Neuronal stem cell (in vitro differentiated cells): ENCODE results near the gene RNF7.
A peak's percentile ranks its signal among the peaks of the same experiment; 100 is the strongest.

Experiments
- DNase-seq: peaks from one replicate; pipeline ENCODE4 v3.0.0-alpha.2; 2013; ENCODE audit warnings: low spot score
- H2AFZ ChIP-seq: one replicate; pipeline ENCODE4 v1.6.1; 2013; ENCODE audit warnings: mild to moderate bottlenecking, low read length, inconsistent platforms
- H2AK5ac ChIP-seq: 2 replicates; pipeline ENCODE4 v1.6.1; 2013; ENCODE audit warnings: low read depth, mild to moderate bottlenecking, inconsistent platforms, low read length, moderate library complexity, mixed read lengths
- H2BK120ac ChIP-seq: 2 replicates; pipeline ENCODE4 v1.6.1; 2013; ENCODE audit warnings: low read depth, mild to moderate bottlenecking, inconsistent platforms, low read length, moderate library complexity, mixed read lengths
- H2BK12ac ChIP-seq: one replicate; pipeline ENCODE4 v1.6.1; 2013; ENCODE audit warnings: low read length, inconsistent platforms
- H2BK15ac ChIP-seq: 2 replicates; pipeline ENCODE4 v1.6.1; 2013; ENCODE audit warnings: mild to moderate bottlenecking, low read length, inconsistent platforms, mixed read lengths
- H2BK5ac ChIP-seq: one replicate; pipeline ENCODE4 v1.6.1; 2013; ENCODE audit warnings: inconsistent platforms, mild to moderate bottlenecking, low read length, moderate library complexity
- H3K14ac ChIP-seq: one replicate; pipeline ENCODE4 v1.6.1; 2013; ENCODE audit warnings: low read length, inconsistent platforms
- H3K18ac ChIP-seq: 2 replicates; pipeline ENCODE4 v1.6.1; 2013; ENCODE audit warnings: low read length, inconsistent platforms
- H3K23ac ChIP-seq: 2 replicates; pipeline ENCODE4 v1.6.1; 2013; ENCODE audit warnings: low read depth, mild to moderate bottlenecking, mixed read lengths, low read length, inconsistent platforms; ENCODE audit not compliant: poor library complexity
- H3K27ac ChIP-seq: replicated peaks from 3 replicates; pipeline ENCODE4 v1.5.1; 2013; ENCODE audit warnings: low read length, inconsistent platforms
- H3K27me3 ChIP-seq, 3 experiments: 2 replicates each; pipeline ENCODE4 v1.6.1; 2013; ENCODE audit warnings: low read length in 3 of 3, mild to moderate bottlenecking in 2 of 3, inconsistent platforms in 1 of 3, low read depth in 1 of 3, mixed read lengths in 1 of 3, moderate library complexity in 1 of 3; ENCODE audit not compliant: control insufficient read depth in 3 of 3, insufficient read depth in 3 of 3
- H3K36me3 ChIP-seq, 2 donors: replicated peaks in 1 of 2; 2 replicates each; pipeline ENCODE4 v1.6.1; 2013; ENCODE audit warnings: low read length in 2 of 2; ENCODE audit not compliant: control insufficient read depth in 2 of 2, insufficient read depth in 2 of 2
- H3K4ac ChIP-seq: 2 replicates; pipeline ENCODE4 v1.6.1; 2013; ENCODE audit warnings: inconsistent platforms, mild to moderate bottlenecking, low read length, moderate library complexity
- H3K4me1 ChIP-seq, 2 donors: 1 replicate in 1 of 2; 2 replicates in 1 of 2; pipeline ENCODE4 v1.6.1; 2013; ENCODE audit warnings: low read length in 2 of 2, low read depth in 1 of 2; ENCODE audit not compliant: control insufficient read depth in 2 of 2, insufficient read depth in 1 of 2
- H3K4me2 ChIP-seq: one replicate; pipeline ENCODE4 v1.6.1; 2013; ENCODE audit warnings: mild to moderate bottlenecking, low read length, inconsistent platforms; ENCODE audit not compliant: insufficient read depth, poor library complexity, severe bottlenecking
- H3K4me3 ChIP-seq, 2 donors: 2 replicates each; pipeline ENCODE4 v1.5.1; 2013; ENCODE audit warnings: low read length in 2 of 2, mild to moderate bottlenecking in 2 of 2, inconsistent platforms in 1 of 2, moderate library complexity in 1 of 2
- H3K79me1 ChIP-seq: one replicate; pipeline ENCODE4 v1.6.1; 2013; ENCODE audit warnings: low read depth, mild to moderate bottlenecking, inconsistent platforms, low read length, moderate library complexity
- H3K9ac ChIP-seq: one replicate; pipeline ENCODE4 v1.6.1; 2013; ENCODE audit warnings: mild to moderate bottlenecking, low read depth, low read length, inconsistent platforms; ENCODE audit not compliant: poor library complexity
- H3K9me3 ChIP-seq, 2 donors: replicated peaks in 1 of 2; 2 replicates each; pipeline versions ENCODE3 to v1.6.1; 2013; ENCODE audit warnings: low read length in 2 of 2, mild to moderate bottlenecking in 2 of 2, inconsistent platforms in 1 of 2, low read depth in 1 of 2, mixed read lengths in 1 of 2, moderate library complexity in 1 of 2; ENCODE audit not compliant: control insufficient read depth in 2 of 2, insufficient read depth in 1 of 2
- H4K8ac ChIP-seq: one replicate; pipeline ENCODE4 v1.6.1; 2013; ENCODE audit warnings: low read depth, mild to moderate bottlenecking, inconsistent platforms, low read length, moderate library complexity
- H4K91ac ChIP-seq: one replicate; pipeline ENCODE4 v1.6.1; 2013; ENCODE audit warnings: low read length, low read depth, mild to moderate bottlenecking, inconsistent platforms; ENCODE audit not compliant: poor library complexity
- WGBS, 2 donors: extraction: QIAGEN DNeasy Blood & Tissue Kit; methylation state at CpG; one replicate each; pipeline ENCODE4 v1.1.7; 2013; ENCODE audit warnings: missing lambda C conversion rate in 2 of 2, mixed read lengths in 1 of 2; ENCODE audit not compliant: insufficient read length in 2 of 2, insufficient replicate concordance in 1 of 2; ENCODE audit errors: extremely low coverage in 2 of 2; 5-methylcytosine and 5-hydroxymethylcytosine counted together

The RNF7 gene

GRCh38 chr3:141729240-141729639, 8.9 kb upstream of the RNF7 start:
- WGBS, 2 donors, result no CpG with 5 or more reads among the region's 4 CpGs
- no peaks in the 10 kb centered on the region for H3K79me1 ChIP-seq
- no peak overlapping the region for H2BK120ac ChIP-seq
- DNase-seq, result no peak
- no peak overlapping the region for H3K14ac ChIP-seq
- no peak overlapping the region for H2AK5ac ChIP-seq
- H3K4me3 ChIP-seq, result no peak overlapping the region
- no peak overlapping the region for H3K4me2 ChIP-seq
- no peak overlapping the region for H3K27ac ChIP-seq
- no peak overlapping the region for H2BK5ac ChIP-seq
- H3K9me3 ChIP-seq, result peaks cover 0 to 1% of the 10 kb centered on the region in 2 donors
- H3K36me3 ChIP-seq, result no peaks in the 10 kb centered on the region
- H3K4me1 ChIP-seq, result no peaks in the 10 kb centered on the region
- no peak overlapping the region for H3K4ac ChIP-seq
- no peak overlapping the region for H4K8ac ChIP-seq
- H4K91ac ChIP-seq, result no peak overlapping the region
- no peak overlapping the region for H2AFZ ChIP-seq
- H2BK12ac ChIP-seq, result no peak overlapping the region
- no peak overlapping the region for H3K18ac ChIP-seq
- H2BK15ac ChIP-seq, result no peak overlapping the region
- no peak overlapping the region for H3K9ac ChIP-seq
- H3K27me3 ChIP-seq, result peaks cover 0 to 21% (median 0%) of the 10 kb centered on the region in 3 experiments
- no peak overlapping the region for H3K23ac ChIP-seq

GRCh38 chr3:141735176-141735575, 2.9 kb upstream of the RNF7 start:
- no peak overlapping the region for H4K8ac ChIP-seq
- H2AK5ac ChIP-seq, result no peak overlapping the region
- no peak overlapping the region for H3K27ac ChIP-seq
- peaks cover 0 to 4% of the 10 kb centered on the region in 2 donors for H3K4me1 ChIP-seq
- no peak overlapping the region for H3K14ac ChIP-seq
- H4K91ac ChIP-seq, result no peak overlapping the region
- peaks cover 0 to under 1% of the 10 kb centered on the region in 2 donors for H3K36me3 ChIP-seq
- H2BK12ac ChIP-seq, result no peak overlapping the region
- no peak overlapping the region for H3K18ac ChIP-seq
- peaks cover 0 to 26% (median 0%) of the 10 kb centered on the region in 3 experiments for H3K27me3 ChIP-seq
- no peak overlapping the region for H3K23ac ChIP-seq
- H2BK120ac ChIP-seq, result no peak overlapping the region
- H3K4ac ChIP-seq, result no peak overlapping the region
- H3K4me3 ChIP-seq, result no peak overlapping the region
- no peak overlapping the region for H3K9ac ChIP-seq
- no peak overlapping the region for H2AFZ ChIP-seq
- H3K79me1 ChIP-seq, result peaks cover 5% of the 10 kb centered on the region
- no peak for DNase-seq
- H2BK15ac ChIP-seq, result no peak overlapping the region
- no peak overlapping the region for H3K4me2 ChIP-seq
- H2BK5ac ChIP-seq, result no peak overlapping the region
- H3K9me3 ChIP-seq, result no peaks in the 10 kb centered on the region

- no peak overlapping the region for H3K23ac ChIP-seq
- no peak overlapping the region for H2BK15ac ChIP-seq
- peaks cover 0 to 5% of the 10 kb centered on the region in 2 donors for H3K36me3 ChIP-seq
- H3K27me3 ChIP-seq, result peaks cover 0 to 26% (median 0%) of the 10 kb centered on the region in 3 experiments
- no peak overlapping the region for H3K14ac ChIP-seq
- H3K9me3 ChIP-seq, result no peaks in the 10 kb centered on the region
- no peak overlapping the region for H4K91ac ChIP-seq
- no peak overlapping the region for H3K18ac ChIP-seq
- no peak for DNase-seq
- no peak overlapping the region for H2BK12ac ChIP-seq
- WGBS, 2 donors, result no CpG with 5 or more reads among the region's 7 CpGs
- no peak overlapping the region for H3K4ac ChIP-seq
- peak overlapping the region; percentile 16 for H2AK5ac ChIP-seq
- peaks cover 5% of the 10 kb centered on the region for H3K79me1 ChIP-seq
- no peak overlapping the region for H3K9ac ChIP-seq
- peak overlapping the region; percentile 72 for H2AFZ ChIP-seq
- H3K4me3 ChIP-seq, result no peak overlapping the region
- H2BK120ac ChIP-seq, result peak overlapping the region; percentile 19
- H2BK5ac ChIP-seq, result no peak overlapping the region
- no peak overlapping the region for H3K4me2 ChIP-seq
- H3K27ac ChIP-seq, result no peak overlapping the region
- no peak overlapping the region for H4K8ac ChIP-seq
- peaks cover 0 to 4% of the 10 kb centered on the region in 2 donors for H3K4me1 ChIP-seq
Observed at GRCh38 chr3:141735770-141736465, 2.2 kb upstream of the RNF7 start.

DNA sequence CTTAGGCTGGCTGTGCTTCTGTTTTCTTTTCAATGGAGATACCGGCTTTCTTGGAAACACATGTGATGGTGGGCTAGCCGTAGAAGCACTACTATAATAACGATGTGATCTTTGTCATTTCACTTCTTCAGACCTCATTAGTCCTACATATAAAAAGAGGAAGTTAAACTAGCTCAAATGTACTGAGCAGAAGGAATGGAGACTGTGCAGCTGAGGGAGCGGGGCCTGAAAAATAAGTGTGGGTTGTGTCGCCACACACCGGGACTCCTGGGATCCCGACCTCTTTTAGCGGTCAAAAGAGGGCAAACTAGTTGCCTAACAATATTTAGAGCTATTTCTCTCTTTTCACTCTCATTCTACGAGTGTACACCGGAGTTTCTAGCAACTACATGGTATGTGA, 1.0 kb upstream of the RNF7 start:
- Histone ChIP-seq H3K27ac (no peak overlapping the region), H3K36me3 (peaks cover 0 to 9% of the 10 kb centered on the region in 2 donors), H2BK12ac (no peak overlapping the region), H2BK5ac (no peak overlapping the region), H3K27me3 (peaks cover 0 to 26% (median 0%) of the 10 kb centered on the region in 3 experiments), H2AK5ac (no peak overlapping the region), H3K23ac (no peak overlapping the region), H3K4ac (no peak overlapping the region), H3K4me3 (no peak overlapping the region), H4K8ac (no peak overlapping the region), H3K9me3 (no peaks in the 10 kb centered on the region), H3K9ac (no peak overlapping the region), H3K79me1 (peaks cover 5% of the 10 kb centered on the region), H3K18ac (no peak overlapping the region), H3K14ac (no peak overlapping the region), H2BK15ac (no peak overlapping the region), H2BK120ac (no peak overlapping the region), H3K4me1 (peaks cover 0 to 6% of the 10 kb centered on the region in 2 donors), H3K4me2 (no peak overlapping the region), H2AFZ (peak overlapping the region; percentile 72), H4K91ac (no peak overlapping the region)
- no peak for DNase-seq
- no CpG with 5 or more reads among the region's 10 CpGs for WGBS, 2 donors
